ENCODE measurements around the gene IQCE. TPM values are rescaled to one million over a fixed set of nuclear protein-coding genes. Genes with fewer than 3 reads are reported as not detected.

IQCE gene
- total and polyA plus RNA-seq, 3 donors from 2014 or later: 57.9 to 139 (median 86.4) TPM

GRCh38 chr7:2610898-2611297 lies 52.1 kb downstream of the IQCE start:
- H3K36me3 ChIP-seq (ENCODE audit: low read depth, missing control alignments): no peaks in the 10 kb centered on the region
- H3K27me3 ChIP-seq: no peaks in the 10 kb centered on the region
- peaks cover 21% of the 10 kb centered on the region for H3K4me1 ChIP-seq
- no peak for DNase-seq
- 90% methylated on average over 14 of the region's 14 CpGs; no CpG with 5 or more reads in 1 of the 2 donors for WGBS, 2 donors
- intact Hi-C loops (cut with DNase I; ENCODE audit: low total_unique reads): no loop called here
- TF ChIP-seq CTCF (IDR thresholded peaks at IDR 0.05): no peak
- TF ChIP-seq POLR2A (IDR thresholded peaks at IDR 0.05): no peak
- H3K4me3 ChIP-seq: no peak overlapping the region
- H3K9me3 ChIP-seq: no peaks in the 10 kb centered on the region
- no peak overlapping the region for H3K27ac ChIP-seq

GRCh38 chr7:2611401-2611800 lies 52.6 kb downstream of the IQCE start:
- 88 to 97% methylated on average over 3 to 11 of the region's 11 CpGs for WGBS, 2 donors
- intact Hi-C loops (cut with DNase I; ENCODE audit: low total_unique reads): no loop called here
- Histone ChIP-seq H3K27ac (no peak overlapping the region), H3K4me3 (no peak overlapping the region), H3K9me3 (no peaks in the 10 kb centered on the region), H3K27me3 (no peaks in the 10 kb centered on the region), H3K4me1 (peaks cover 21% of the 10 kb centered on the region), H3K36me3 (ENCODE audit: low read depth, missing control alignments) (no peaks in the 10 kb centered on the region)
- no peak for DNase-seq
- TF ChIP-seq CTCF (IDR thresholded peaks at IDR 0.05) (no peak), POLR2A (IDR thresholded peaks at IDR 0.05) (no peak)

GRCh38 chr7:2611922-2612321 lies 53.1 kb downstream of the IQCE start:
- DNase-seq: no peak
- Histone ChIP-seq H3K36me3 (ENCODE audit: low read depth, missing control alignments) (no peaks in the 10 kb centered on the region), H3K27ac (no peak overlapping the region), H3K4me1 (peaks cover 17% of the 10 kb centered on the region), H3K4me3 (no peak overlapping the region), H3K9me3 (no peaks in the 10 kb centered on the region), H3K27me3 (no peaks in the 10 kb centered on the region)
- TF ChIP-seq POLR2A (IDR thresholded peaks at IDR 0.05) (no peak), CTCF (IDR thresholded peaks at IDR 0.05) (no peak)
- WGBS, 2 donors: 96 to 97% methylated on average over 6 to 10 of the region's 10 CpGs
- intact Hi-C loops (cut with DNase I; ENCODE audit: low total_unique reads): no loop called here

GRCh38 chr7:2612445-2613097 lies 53.8 kb downstream of the IQCE start:
- TF ChIP-seq CTCF (IDR thresholded peaks at IDR 0.05) (no peak), POLR2A (IDR thresholded peaks at IDR 0.05) (no peak)
- peak; percentile 35 for DNase-seq
- Histone ChIP-seq H3K4me3 (no peak overlapping the region), H3K9me3 (no peaks in the 10 kb centered on the region), H3K36me3 (ENCODE audit: low read depth, missing control alignments) (no peaks in the 10 kb centered on the region), H3K27ac (peak overlapping the region; percentile 23 to 67), H3K27me3 (no peaks in the 10 kb centered on the region), H3K4me1 (peaks cover 17% of the 10 kb centered on the region)
- intact Hi-C loops (cut with DNase I; ENCODE audit: low total_unique reads): no loop called here
- WGBS, 2 donors: 76 to 81% methylated on average over 15 of the region's 15 CpGs
